Neural progenitor cell (in vitro differentiated cells): ENCODE results near the gene FBXW11. TPM values are rescaled to one million over a fixed set of nuclear protein-coding genes. Genes with fewer than 3 reads are reported as not detected.

ENCODE experiments used
- DNase-seq: peaks from one replicate; pipeline ENCODE4 v3.0.0-alpha.2; 2016; ENCODE audit warnings: low spot score
- H2AFZ ChIP-seq: fragments of 200-600 bp; sonication (generic); replicated peaks from 2 replicates; pipeline ENCODE4 v1.6.1; 2016; ENCODE audit warnings: antibody characterized with exemption
- H3F3A ChIP-seq: fragments of 200-600 bp; sonication (generic); 2 replicates; pipeline ENCODE4 v1.6.1; 2016; ENCODE audit warnings: antibody characterized with exemption, low read depth
- H3K27ac ChIP-seq: fragments of 200-600 bp; sonication (generic); 2 replicates; pipeline ENCODE4 v1.5.1; 2016; ENCODE audit warnings: mild to moderate bottlenecking
- H3K27me3 ChIP-seq: fragments of 200-600 bp; sonication (generic); 2 replicates; pipeline ENCODE4 v1.6.1; 2016; ENCODE audit warnings: mild to moderate bottlenecking, moderate library complexity
- H3K36me3 ChIP-seq: fragments of 200-600 bp; sonication (generic); 2 replicates; pipeline ENCODE4 v1.5.1; 2016
- H3K4me1 ChIP-seq: fragments of 200-600 bp; sonication (generic); 2 replicates; pipeline ENCODE4 v1.6.1; 2016; ENCODE audit warnings: mixed run types
- H3K4me2 ChIP-seq: fragments of 200-600 bp; sonication (generic); 2 replicates; pipeline ENCODE4 v1.6.1; 2016
- H3K4me3 ChIP-seq: fragments of 200-600 bp; sonication (generic); 2 replicates; pipeline ENCODE4 v1.5.1; 2016
- H3K79me2 ChIP-seq: fragments of 200-600 bp; sonication (generic); 2 replicates; pipeline ENCODE4 v1.6.1; 2016; ENCODE audit warnings: low read depth
- H3K9ac ChIP-seq: fragments of 200-600 bp; sonication (generic); 2 replicates; pipeline ENCODE4 v1.6.1; 2016
- H3K9me3 ChIP-seq: fragments of 200-600 bp; sonication (generic); 2 replicates; pipeline ENCODE4 v1.5.1; 2016; ENCODE audit warnings: low read depth
- H4K20me1 ChIP-seq: fragments of 200-600 bp; sonication (generic); 2 replicates; pipeline ENCODE4 v1.6.1; 2016; ENCODE audit warnings: low read depth
- H3K27ac Mint-ChIP-seq: 3 replicates; pipeline ENCODE4 v1.8.0; 2021; ENCODE audit warnings: mixed read lengths
- H3K27me3 Mint-ChIP-seq: 2 replicates; pipeline ENCODE4 v1.8.0; 2022; ENCODE audit warnings: low read depth, mild to moderate bottlenecking, inconsistent platforms, moderate library complexity, mixed read lengths; ENCODE audit not compliant: insufficient read depth
- H3K36me3 Mint-ChIP-seq: 3 replicates; pipeline ENCODE4 v1.8.0; 2021; ENCODE audit warnings: mixed read lengths
- H3K4me1 Mint-ChIP-seq: 3 replicates; pipeline ENCODE4 v1.8.0; 2021; ENCODE audit warnings: mixed read lengths
- H3K4me3 Mint-ChIP-seq: 3 replicates; pipeline ENCODE4 v1.8.0; 2021; ENCODE audit warnings: mild to moderate bottlenecking, moderate library complexity, mixed read lengths
- H3K9me3 Mint-ChIP-seq: 3 replicates; pipeline ENCODE4 v1.8.0; 2020; ENCODE audit warnings: mixed read lengths
- CTCF ChIP-seq: fragments of 200-600 bp; sonication (generic); IDR thresholded peaks from 2 replicates; pipeline ENCODE4 v1.5.1; 2017; ENCODE audit warnings: antibody characterized with exemption, mild to moderate bottlenecking
- EZH2 ChIP-seq: fragments of 200-600 bp; sonication (generic); IDR thresholded peaks from 2 replicates; pipeline ENCODE4 v1.6.1; 2017; ENCODE audit warnings: antibody characterized with exemption, mild to moderate bottlenecking, moderate library complexity
- EZH2phosphoT487 ChIP-seq: fragments of 200-600 bp; sonication (generic); IDR thresholded peaks from 2 replicates; pipeline ENCODE4 v1.6.1; 2017; ENCODE audit warnings: antibody characterized with exemption
- total RNA-seq: library from RNA; depleted of rRNA; stranded (reverse); fragments of >200 nt; gene quantifications from 2 replicates; pipeline ENCODE4 v1.2.3, GENCODE V29; 2015; ENCODE audit warnings: low replicate concordance

The FBXW11 gene
- total RNA-seq, 1 donor from 2014 or later: 79.1 TPM

- H3K36me3 ChIP-seq: no peaks in the 10 kb centered on the region
- H3K9me3 ChIP-seq: no peaks in the 10 kb centered on the region
- H3K27ac ChIP-seq: no peak overlapping the region
- Mint-ChIP-seq H3K4me1 (peaks cover 58% of the 10 kb centered on the region), H3K4me3 (no peak overlapping the region), H3K9me3 (no peaks in the 10 kb centered on the region), H3K27me3 (peaks cover 11% of the 10 kb centered on the region), H3K36me3 (peaks cover 2% of the 10 kb centered on the region), H3K27ac (no peak overlapping the region)
- H3K4me3 ChIP-seq: no peak overlapping the region
- no peak overlapping the region for H3K4me2 ChIP-seq
- H2AFZ ChIP-seq: no peak overlapping the region
- H4K20me1 ChIP-seq: peaks cover 4% of the 10 kb centered on the region
- H3K4me1 ChIP-seq: peaks cover 16% of the 10 kb centered on the region
- H3F3A ChIP-seq: peaks cover 9% of the 10 kb centered on the region
- H3K79me2 ChIP-seq: no peaks in the 10 kb centered on the region
- H3K9ac ChIP-seq: no peak overlapping the region
- DNase-seq: no peak
- no peak for TF ChIP-seq EZH2
- H3K27me3 ChIP-seq: no peaks in the 10 kb centered on the region
These were observed 159.4 kb downstream of the FBXW11 start for GRCh38 chr5:171847026-171847425.

- peaks cover 60% of the 10 kb centered on the region for H3K4me1 Mint-ChIP-seq
- H3K4me3 ChIP-seq: no peak overlapping the region
- H4K20me1 ChIP-seq: peaks cover 4% of the 10 kb centered on the region
- H3K9me3 Mint-ChIP-seq: no peaks in the 10 kb centered on the region
- peak; percentile 10 for DNase-seq
- H3K27me3 Mint-ChIP-seq: peaks cover 10% of the 10 kb centered on the region
- H3K36me3 Mint-ChIP-seq: peaks cover 2% of the 10 kb centered on the region
- H3K27ac Mint-ChIP-seq: no peak overlapping the region
- no peak overlapping the region for H3K4me2 ChIP-seq
- no peak overlapping the region for H3K9ac ChIP-seq
- no peak for TF ChIP-seq EZH2phosphoT487
- no peak for TF ChIP-seq CTCF
- no peak for TF ChIP-seq EZH2
- no peaks in the 10 kb centered on the region for H3K79me2 ChIP-seq
- H3K9me3 ChIP-seq: no peaks in the 10 kb centered on the region
- no peak overlapping the region for H2AFZ ChIP-seq
- H3F3A ChIP-seq: peaks cover 9% of the 10 kb centered on the region
- H3K4me3 Mint-ChIP-seq: no peak overlapping the region
- H3K36me3 ChIP-seq: no peaks in the 10 kb centered on the region
- H3K27ac ChIP-seq: no peak overlapping the region
- H3K4me1 ChIP-seq: peaks cover 20% of the 10 kb centered on the region
- H3K27me3 ChIP-seq: no peaks in the 10 kb centered on the region
These were observed 160.1 kb downstream of the FBXW11 start for GRCh38 chr5:171846323-171846722.

- Mint-ChIP-seq H3K4me1 (peaks cover 61% of the 10 kb centered on the region), H3K27ac (no peak overlapping the region), H3K9me3 (no peaks in the 10 kb centered on the region), H3K4me3 (no peak overlapping the region), H3K27me3 (peaks cover 10% of the 10 kb centered on the region), H3K36me3 (peaks cover 2% of the 10 kb centered on the region)
- no peak overlapping the region for H3K4me3 ChIP-seq
- no peaks in the 10 kb centered on the region for H3K36me3 ChIP-seq
- DNase-seq: peak; percentile 28
- H3F3A ChIP-seq: peaks cover 9% of the 10 kb centered on the region
- peaks cover 4% of the 10 kb centered on the region for H4K20me1 ChIP-seq
- H3K27me3 ChIP-seq: no peaks in the 10 kb centered on the region
- no peak overlapping the region for H3K27ac ChIP-seq
- no peak overlapping the region for H2AFZ ChIP-seq
- H3K9ac ChIP-seq: no peak overlapping the region
- H3K79me2 ChIP-seq: no peaks in the 10 kb centered on the region
- TF ChIP-seq EZH2 (no peak), CTCF (peak; percentile 28)
- peaks cover 24% of the 10 kb centered on the region for H3K4me1 ChIP-seq
- no peaks in the 10 kb centered on the region for H3K9me3 ChIP-seq
- no peak overlapping the region for H3K4me2 ChIP-seq
These were observed 160.6 kb downstream of the FBXW11 start for GRCh38 chr5:171845857-171846256.

- peaks cover 62% of the 10 kb centered on the region for H3K4me1 Mint-ChIP-seq
- Histone ChIP-seq H3K79me2 (no peaks in the 10 kb centered on the region), H2AFZ (no peak overlapping the region), H3K4me3 (no peak overlapping the region), H3K27ac (no peak overlapping the region), H4K20me1 (peaks cover 4% of the 10 kb centered on the region), H3F3A (peaks cover 9% of the 10 kb centered on the region), H3K9me3 (no peaks in the 10 kb centered on the region), H3K4me2 (no peak overlapping the region), H3K9ac (no peak overlapping the region), H3K27me3 (no peaks in the 10 kb centered on the region), H3K4me1 (peaks cover 24% of the 10 kb centered on the region), H3K36me3 (no peaks in the 10 kb centered on the region)
- TF ChIP-seq CTCF: no peak
- no peak for TF ChIP-seq EZH2phosphoT487
- no peak for TF ChIP-seq EZH2
- H3K36me3 Mint-ChIP-seq: peaks cover 2% of the 10 kb centered on the region
- H3K9me3 Mint-ChIP-seq: no peaks in the 10 kb centered on the region
- DNase-seq: no peak
- peaks cover 10% of the 10 kb centered on the region for H3K27me3 Mint-ChIP-seq
- no peak overlapping the region for H3K4me3 Mint-ChIP-seq
- no peak overlapping the region for H3K27ac Mint-ChIP-seq
These were observed 161.3 kb downstream of the FBXW11 start for GRCh38 chr5:171845040-171845630.
